GM23338 (cell line): ENCODE results near the gene GRIN2A. TPM values are rescaled to one million over a fixed set of nuclear protein-coding genes. Genes with fewer than 3 reads are reported as not detected.

Source experiments
- ATAC-seq: fragments of 200-7000 bp; cut with Tn5 transposase; 3 replicates; pipeline ENCODE4 v1.9.1; 2020
- DNase-seq: peaks from one replicate; pipeline ENCODE4 v3.0.0-alpha.2; 2015; ENCODE audit warnings: low spot score
- H2AFZ ChIP-seq: fragments of 200-600 bp; sonication (generic); 2 replicates; pipeline ENCODE4 v1.8.0; 2016; ENCODE audit warnings: antibody characterized with exemption, mild to moderate bottlenecking, moderate library complexity
- H3F3A ChIP-seq: fragments of 200-600 bp; sonication (generic); replicated peaks from 2 replicates; pipeline ENCODE4 v1.8.0; 2017; ENCODE audit warnings: antibody characterized with exemption, mixed run types, low read depth
- H3K27ac ChIP-seq: fragments of 200-600 bp; sonication (generic); 2 replicates; pipeline ENCODE4 v1.6.1; 2016; ENCODE audit warnings: low read depth
- H3K27me3 ChIP-seq: fragments of 200-600 bp; sonication (generic); 2 replicates; pipeline ENCODE4 v1.8.0; 2016; ENCODE audit warnings: mild to moderate bottlenecking, mixed run types, moderate library complexity; ENCODE audit not compliant: insufficient read depth
- H3K36me3 ChIP-seq: fragments of 200-600 bp; sonication (generic); 2 replicates; pipeline ENCODE4 v1.8.0; 2016; ENCODE audit warnings: mild to moderate bottlenecking; ENCODE audit not compliant: insufficient read depth
- H3K4me1 ChIP-seq: fragments of 200-600 bp; sonication (generic); 2 replicates; pipeline ENCODE4 v1.8.0; 2016; ENCODE audit warnings: mild to moderate bottlenecking, moderate library complexity; ENCODE audit not compliant: insufficient read depth
- H3K4me2 ChIP-seq: fragments of 200-600 bp; sonication (generic); 2 replicates; pipeline ENCODE4 v1.7.1; 2017; ENCODE audit warnings: mixed run types
- H3K4me3 ChIP-seq: fragments of 200-600 bp; sonication (generic); 2 replicates; pipeline ENCODE4 v1.6.1; 2016; ENCODE audit warnings: mixed run types
- H3K79me2 ChIP-seq: fragments of 200-600 bp; sonication (generic); replicated peaks from 2 replicates; pipeline ENCODE4 v1.8.0; 2017; ENCODE audit warnings: mild to moderate bottlenecking; ENCODE audit not compliant: insufficient read depth
- H3K9me2 ChIP-seq: fragments of 200-600 bp; sonication (generic); 2 replicates; pipeline ENCODE4 v1.8.0; 2017; ENCODE audit not compliant: insufficient read depth
- H4K20me1 ChIP-seq: fragments of 200-600 bp; sonication (generic); replicated peaks from 2 replicates; pipeline ENCODE4 v1.8.0; 2017; ENCODE audit warnings: mild to moderate bottlenecking; ENCODE audit not compliant: insufficient read depth
- H3K27ac Mint-ChIP-seq: 2 replicates; pipeline ENCODE4 v1.8.0; 2020; ENCODE audit warnings: inconsistent platforms, mild to moderate bottlenecking, moderate library complexity, mixed read lengths
- H3K27me3 Mint-ChIP-seq: 3 replicates; pipeline ENCODE4 v1.8.0; 2022; ENCODE audit warnings: low read depth, mild to moderate bottlenecking, moderate library complexity, mixed read lengths, inconsistent platforms; ENCODE audit not compliant: insufficient read depth, poor library complexity
- H3K36me3 Mint-ChIP-seq: 3 replicates; pipeline ENCODE4 v1.8.0; 2021; ENCODE audit warnings: low read depth, mild to moderate bottlenecking, inconsistent platforms, moderate library complexity, mixed read lengths
- H3K4me1 Mint-ChIP-seq: 3 replicates; pipeline ENCODE4 v1.8.0; 2020; ENCODE audit warnings: mild to moderate bottlenecking, inconsistent platforms, mixed read lengths
- H3K4me3 Mint-ChIP-seq: 3 replicates; pipeline ENCODE4 v1.8.0; 2021; ENCODE audit warnings: moderate library complexity, mild to moderate bottlenecking, inconsistent platforms, mixed read lengths
- H3K9me3 Mint-ChIP-seq: 3 replicates; pipeline ENCODE4 v1.8.0; 2020; ENCODE audit warnings: moderate library complexity, mild to moderate bottlenecking, inconsistent platforms, mixed read lengths
- CREB1 ChIP-seq: fragments of 250-450 bp; sonication (Bioruptor Pico); IDR thresholded peaks from 2 replicates; pipeline ENCODE4 v1.5.0; 2020; ENCODE audit warnings: low read depth, mild to moderate bottlenecking, moderate library complexity
- CTCF ChIP-seq, 2 experiments: fragments of 200-600 bp in 1 of 2; sonication (generic) in 1 of 2; conservative IDR thresholded peaks; 2 replicates each; pipeline versions ENCODE4 v1.5.1 to v1.6.1; 2016 to 2017; ENCODE audit warnings: antibody characterized with exemption in 2 of 2, low read depth in 2 of 2, mild to moderate bottlenecking in 2 of 2, moderate library complexity in 1 of 2
- EZH2 ChIP-seq: fragments of 200-600 bp; sonication (generic); IDR thresholded peaks from one replicate; pipeline ENCODE4 v1.8.0; 2017; ENCODE audit warnings: antibody characterized with exemption, mild to moderate bottlenecking, low read depth; ENCODE audit not compliant: unreplicated experiment
- EZH2phosphoT487 ChIP-seq: fragments of 200-600 bp; sonication (generic); IDR thresholded peaks from one replicate; pipeline ENCODE4 v1.8.1; 2018; ENCODE audit warnings: antibody characterized with exemption; ENCODE audit not compliant: unreplicated experiment
- JUNB ChIP-seq: IDR thresholded peaks from one replicate; pipeline ENCODE4 v1.6.1; 2016; ENCODE audit warnings: antibody characterized with exemption; ENCODE audit not compliant: unreplicated experiment
- NANOG ChIP-seq: IDR thresholded peaks from 2 replicates; pipeline ENCODE4 v1.6.1; 2016; ENCODE audit warnings: antibody characterized with exemption, borderline replicate concordance
- POLR2AphosphoS5 ChIP-seq: IDR thresholded peaks from 2 replicates; pipeline ENCODE4 v1.6.1; 2016; ENCODE audit warnings: antibody characterized with exemption, low read depth
- REST ChIP-seq: IDR thresholded peaks from one replicate; pipeline ENCODE4 v1.6.1; 2018; ENCODE audit warnings: antibody characterized with exemption; ENCODE audit not compliant: unreplicated experiment
- STAT1 ChIP-seq: IDR thresholded peaks from one replicate; pipeline ENCODE4 v1.6.1; 2016; ENCODE audit warnings: antibody characterized with exemption; ENCODE audit not compliant: unreplicated experiment
- ZNF114 ChIP-seq: fragments of 250-450 bp; sonication (Bioruptor Pico); IDR thresholded peaks from 2 replicates; pipeline ENCODE4 v1.5.0; 2020; ENCODE audit warnings: mild to moderate bottlenecking, moderate library complexity
- ZNF331 ChIP-seq: fragments of 250-450 bp; sonication (Bioruptor Pico); IDR thresholded peaks from 2 replicates; pipeline ENCODE4 v1.5.0; 2020; ENCODE audit warnings: low read depth, mild to moderate bottlenecking, moderate library complexity
- polyA plus RNA-seq: library from polyadenylated mRNA; unstranded; fragments of >200 nt; fragmentation: Nextera tagmentation; extraction: Ambion mirVana; gene quantifications from 2 replicates; pipeline ENCODE4 v1.2.1, GENCODE V29; 2016
- total RNA-seq: library from RNA; depleted of rRNA; stranded (reverse); fragments of >200 nt; shearing (Covaris generic); gene quantifications from 2 replicates; pipeline ENCODE4 v1.2.3, GENCODE V29; 2014
- TF ChIP-seq, protein P1 (sequence below): fragments of 250-450 bp; sonication (Bioruptor Pico); IDR thresholded peaks from 2 replicates; pipeline ENCODE4 v1.5.0; 2020; ENCODE audit warnings: mild to moderate bottlenecking, moderate library complexity
- TF ChIP-seq, protein P2 (sequence below): IDR thresholded peaks from 2 replicates; pipeline ENCODE4 v1.6.1; 2016; ENCODE audit warnings: antibody characterized with exemption

Gene GRIN2A
- total and polyA plus RNA-seq, 2 experiments from 2014 or later: 0.89 to 5.1 TPM

- Histone ChIP-seq H3K4me2 (peak overlapping the region; percentile 42), H3K79me2 (no peaks in the 10 kb centered on the region), H3F3A (no peaks in the 10 kb centered on the region), H2AFZ (no peak overlapping the region), H4K20me1 (no peaks in the 10 kb centered on the region), H3K4me3 (no peak overlapping the region), H3K36me3 (no peaks in the 10 kb centered on the region), H3K27ac (peak overlapping the region; percentile 91; the same call in 1 of the 2 replicates), H3K27me3 (no peaks in the 10 kb centered on the region), H3K4me1 (peaks cover 42% of the 10 kb centered on the region), H3K9me2 (peaks cover 4% of the 10 kb centered on the region; the same call in 1 of the 2 replicates)
- no peak overlapping the region for H3K27ac Mint-ChIP-seq
- TF ChIP-seq, protein P1, sequence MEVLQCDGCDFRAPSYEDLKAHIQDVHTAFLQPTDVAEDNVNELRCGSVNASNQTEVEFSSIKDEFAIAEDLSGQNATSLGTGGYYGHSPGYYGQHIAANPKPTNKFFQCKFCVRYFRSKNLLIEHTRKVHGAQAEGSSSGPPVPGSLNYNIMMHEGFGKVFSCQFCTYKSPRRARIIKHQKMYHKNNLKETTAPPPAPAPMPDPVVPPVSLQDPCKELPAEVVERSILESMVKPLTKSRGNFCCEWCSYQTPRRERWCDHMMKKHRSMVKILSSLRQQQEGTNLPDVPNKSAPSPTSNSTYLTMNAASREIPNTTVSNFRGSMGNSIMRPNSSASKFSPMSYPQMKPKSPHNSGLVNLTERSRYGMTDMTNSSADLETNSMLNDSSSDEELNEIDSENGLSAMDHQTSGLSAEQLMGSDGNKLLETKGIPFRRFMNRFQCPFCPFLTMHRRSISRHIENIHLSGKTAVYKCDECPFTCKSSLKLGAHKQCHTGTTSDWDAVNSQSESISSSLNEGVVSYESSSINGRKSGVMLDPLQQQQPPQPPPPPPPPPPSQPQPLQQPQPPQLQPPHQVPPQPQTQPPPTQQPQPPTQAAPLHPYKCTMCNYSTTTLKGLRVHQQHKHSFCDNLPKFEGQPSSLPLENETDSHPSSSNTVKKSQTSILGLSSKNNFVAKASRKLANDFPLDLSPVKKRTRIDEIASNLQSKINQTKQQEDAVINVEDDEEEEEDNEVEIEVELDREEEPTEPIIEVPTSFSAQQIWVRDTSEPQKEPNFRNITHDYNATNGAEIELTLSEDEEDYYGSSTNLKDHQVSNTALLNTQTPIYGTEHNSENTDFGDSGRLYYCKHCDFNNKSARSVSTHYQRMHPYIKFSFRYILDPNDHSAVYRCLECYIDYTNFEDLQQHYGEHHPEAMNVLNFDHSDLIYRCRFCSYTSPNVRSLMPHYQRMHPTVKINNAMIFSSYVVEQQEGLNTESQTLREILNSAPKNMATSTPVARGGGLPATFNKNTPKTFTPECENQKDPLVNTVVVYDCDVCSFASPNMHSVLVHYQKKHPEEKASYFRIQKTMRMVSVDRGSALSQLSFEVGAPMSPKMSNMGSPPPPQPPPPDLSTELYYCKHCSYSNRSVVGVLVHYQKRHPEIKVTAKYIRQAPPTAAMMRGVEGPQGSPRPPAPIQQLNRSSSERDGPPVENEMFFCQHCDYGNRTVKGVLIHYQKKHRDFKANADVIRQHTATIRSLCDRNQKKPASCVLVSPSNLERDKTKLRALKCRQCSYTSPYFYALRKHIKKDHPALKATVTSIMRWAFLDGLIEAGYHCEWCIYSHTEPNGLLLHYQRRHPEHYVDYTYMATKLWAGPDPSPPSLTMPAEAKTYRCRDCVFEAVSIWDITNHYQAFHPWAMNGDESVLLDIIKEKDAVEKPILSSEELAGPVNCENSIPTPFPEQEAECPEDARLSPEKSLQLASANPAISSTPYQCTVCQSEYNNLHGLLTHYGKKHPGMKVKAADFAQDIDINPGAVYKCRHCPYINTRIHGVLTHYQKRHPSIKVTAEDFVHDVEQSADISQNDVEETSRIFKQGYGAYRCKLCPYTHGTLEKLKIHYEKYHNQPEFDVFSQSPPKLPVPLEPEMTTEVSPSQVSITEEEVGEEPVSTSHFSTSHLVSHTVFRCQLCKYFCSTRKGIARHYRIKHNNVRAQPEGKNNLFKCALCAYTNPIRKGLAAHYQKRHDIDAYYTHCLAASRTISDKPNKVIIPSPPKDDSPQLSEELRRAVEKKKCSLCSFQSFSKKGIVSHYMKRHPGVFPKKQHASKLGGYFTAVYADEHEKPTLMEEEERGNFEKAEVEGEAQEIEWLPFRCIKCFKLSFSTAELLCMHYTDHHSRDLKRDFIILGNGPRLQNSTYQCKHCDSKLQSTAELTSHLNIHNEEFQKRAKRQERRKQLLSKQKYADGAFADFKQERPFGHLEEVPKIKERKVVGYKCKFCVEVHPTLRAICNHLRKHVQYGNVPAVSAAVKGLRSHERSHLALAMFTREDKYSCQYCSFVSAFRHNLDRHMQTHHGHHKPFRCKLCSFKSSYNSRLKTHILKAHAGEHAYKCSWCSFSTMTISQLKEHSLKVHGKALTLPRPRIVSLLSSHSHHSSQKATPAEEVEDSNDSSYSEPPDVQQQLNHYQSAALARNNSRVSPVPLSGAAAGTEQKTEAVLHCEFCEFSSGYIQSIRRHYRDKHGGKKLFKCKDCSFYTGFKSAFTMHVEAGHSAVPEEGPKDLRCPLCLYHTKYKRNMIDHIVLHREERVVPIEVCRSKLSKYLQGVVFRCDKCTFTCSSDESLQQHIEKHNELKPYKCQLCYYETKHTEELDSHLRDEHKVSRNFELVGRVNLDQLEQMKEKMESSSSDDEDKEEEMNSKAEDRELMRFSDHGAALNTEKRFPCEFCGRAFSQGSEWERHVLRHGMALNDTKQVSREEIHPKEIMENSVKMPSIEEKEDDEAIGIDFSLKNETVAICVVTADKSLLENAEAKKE: no peak
- no peak for TF ChIP-seq EZH2
- TF ChIP-seq, protein P2, sequence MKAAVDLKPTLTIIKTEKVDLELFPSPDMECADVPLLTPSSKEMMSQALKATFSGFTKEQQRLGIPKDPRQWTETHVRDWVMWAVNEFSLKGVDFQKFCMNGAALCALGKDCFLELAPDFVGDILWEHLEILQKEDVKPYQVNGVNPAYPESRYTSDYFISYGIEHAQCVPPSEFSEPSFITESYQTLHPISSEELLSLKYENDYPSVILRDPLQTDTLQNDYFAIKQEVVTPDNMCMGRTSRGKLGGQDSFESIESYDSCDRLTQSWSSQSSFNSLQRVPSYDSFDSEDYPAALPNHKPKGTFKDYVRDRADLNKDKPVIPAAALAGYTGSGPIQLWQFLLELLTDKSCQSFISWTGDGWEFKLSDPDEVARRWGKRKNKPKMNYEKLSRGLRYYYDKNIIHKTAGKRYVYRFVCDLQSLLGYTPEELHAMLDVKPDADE: no peak
- no peak for TF ChIP-seq CREB1
- no peak for TF ChIP-seq STAT1
- no peak for TF ChIP-seq REST
- no peak for TF ChIP-seq JUNB
- no peak for TF ChIP-seq ZNF331 (CRISPR knock-in tag)
- no peak for TF ChIP-seq ZNF114 (CRISPR knock-in tag)
- TF ChIP-seq CTCF (conservative IDR thresholded peaks at IDR 0.05; ENCODE audit: low read depth in 2 of 2): no peak
- TF ChIP-seq POLR2AphosphoS5: no peak
- no peak for TF ChIP-seq EZH2phosphoT487
- no peak for TF ChIP-seq NANOG
- H3K27me3 Mint-ChIP-seq: no peaks in the 10 kb centered on the region
- DNase-seq (no peak), ATAC-seq (no peak)
- H3K9me3 Mint-ChIP-seq: no peaks in the 10 kb centered on the region
- H3K4me1 Mint-ChIP-seq: peaks cover 26% of the 10 kb centered on the region
- no peak overlapping the region for H3K4me3 Mint-ChIP-seq
- no peaks in the 10 kb centered on the region for H3K36me3 Mint-ChIP-seq
Measured at GRCh38 chr16:9837481-9837880, 344.7 kb downstream of the GRIN2A start.
